GM10847 (cell line): ENCODE data around the gene NFIA.

ENCODE experiments used
- POLR2A ChIP-seq: IDR thresholded peaks from 2 replicates; pipeline ENCODE4 v1.6.1; 2011; ENCODE audit not compliant: insufficient read length; ENCODE audit errors: extremely low read depth

NFIA gene

DNA sequence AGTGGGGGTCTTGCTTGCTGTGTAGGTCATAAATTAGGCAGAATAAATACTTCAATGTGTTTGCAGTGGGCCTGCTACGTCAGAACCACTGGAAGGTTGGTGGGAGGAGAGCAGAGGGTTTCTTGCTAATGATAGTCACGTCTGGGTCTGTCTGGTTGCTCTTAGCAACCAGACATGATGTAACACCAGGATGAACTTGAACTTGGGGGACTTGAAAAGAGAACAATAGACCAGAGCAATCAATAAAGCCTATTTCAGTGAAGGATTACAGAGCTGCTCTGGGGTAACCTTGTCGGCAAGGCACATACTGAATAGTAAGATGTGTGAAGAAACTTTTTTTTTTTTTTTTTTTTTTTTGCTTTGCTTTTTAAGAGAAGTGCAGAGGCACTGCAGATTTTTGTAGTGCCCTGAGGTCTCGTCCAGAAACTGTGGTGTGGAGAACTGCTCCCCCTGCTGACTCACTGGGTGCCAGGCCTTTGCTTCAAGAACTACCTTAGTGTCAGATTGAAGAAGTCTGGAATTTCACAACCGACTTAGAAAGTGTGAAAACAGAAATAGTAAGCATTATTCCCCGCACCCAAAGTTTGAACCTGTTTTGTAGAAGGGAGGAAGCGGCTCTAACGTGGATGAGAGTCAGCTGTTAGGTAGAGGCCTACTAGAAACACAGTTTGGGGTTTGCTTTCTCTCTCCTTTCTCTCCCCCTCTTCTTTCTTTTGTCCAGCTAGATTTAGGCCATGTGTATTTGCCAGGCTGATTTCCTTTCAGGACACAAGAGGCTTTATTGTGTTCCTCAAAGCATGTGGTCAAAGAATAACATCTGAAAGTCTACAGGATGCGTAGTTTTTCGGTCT is 371.0 kb downstream of the NFIA start:
- TF ChIP-seq POLR2A: no peak

DNA sequence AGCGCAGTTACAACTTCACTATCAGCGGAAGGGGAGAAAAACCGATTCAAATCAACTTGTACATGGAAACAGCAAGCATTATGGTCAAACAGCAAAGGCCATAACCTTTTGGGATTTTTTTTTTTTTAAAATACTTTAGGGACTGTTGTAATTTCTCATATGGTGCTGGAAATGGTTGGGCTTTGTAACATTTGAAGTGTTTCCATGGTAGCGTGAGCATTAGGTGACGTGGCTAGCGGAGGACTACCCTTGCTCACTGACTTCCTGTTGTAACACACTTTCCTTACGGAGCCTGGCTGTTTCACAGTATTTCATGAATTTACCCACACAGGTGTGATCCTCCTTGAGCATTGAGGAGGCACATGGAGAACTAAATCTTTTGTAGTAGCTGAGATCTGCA is 373.0 kb downstream of the NFIA start:
- no peak for TF ChIP-seq POLR2A

DNA sequence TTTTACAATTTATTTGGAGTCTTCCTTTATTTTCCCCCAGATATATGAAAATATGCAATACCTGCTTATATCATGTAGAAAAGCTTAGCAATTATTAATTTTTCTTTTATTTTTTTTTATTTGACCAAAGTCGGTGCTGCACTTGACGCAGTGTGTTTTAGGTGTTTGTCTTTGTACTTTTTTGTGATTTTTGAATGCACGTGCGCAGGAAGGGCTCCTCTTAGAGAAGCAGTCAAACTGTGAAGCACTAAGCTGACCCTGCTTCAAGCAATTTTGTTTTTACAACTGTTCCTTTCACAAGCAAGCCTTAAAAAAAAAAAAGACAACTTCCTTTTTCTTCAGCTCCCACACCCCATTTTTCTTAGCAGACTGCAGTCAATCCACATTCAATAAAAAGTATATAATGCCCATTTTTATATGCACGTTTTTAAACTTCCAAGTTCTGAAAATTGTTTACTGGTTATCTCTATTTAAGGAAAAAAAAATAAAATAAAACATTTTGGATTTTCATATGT is 375.2 kb downstream of the NFIA start:
- TF ChIP-seq POLR2A: no peak

DNA sequence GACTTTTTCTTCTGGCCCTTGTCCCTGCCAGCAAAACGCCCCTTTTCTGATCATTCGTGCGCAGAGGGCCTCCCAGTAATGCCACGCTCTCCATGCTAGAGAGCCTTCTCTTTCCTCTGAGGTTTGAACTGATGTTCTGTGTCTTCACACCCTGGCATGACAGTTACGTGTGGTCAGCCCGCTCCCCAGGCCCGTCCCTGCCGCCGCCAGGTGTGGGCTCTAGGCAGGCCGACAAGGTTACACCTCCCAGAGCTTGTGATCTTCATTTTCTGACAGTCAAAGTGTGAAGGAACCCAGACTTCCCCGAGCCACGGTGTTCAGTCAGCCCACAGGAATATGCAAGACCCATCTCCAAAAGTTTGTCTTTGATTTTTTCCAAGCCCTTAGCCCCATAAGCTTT is 377.0 kb downstream of the NFIA start:
- no peak for TF ChIP-seq POLR2A

DNA sequence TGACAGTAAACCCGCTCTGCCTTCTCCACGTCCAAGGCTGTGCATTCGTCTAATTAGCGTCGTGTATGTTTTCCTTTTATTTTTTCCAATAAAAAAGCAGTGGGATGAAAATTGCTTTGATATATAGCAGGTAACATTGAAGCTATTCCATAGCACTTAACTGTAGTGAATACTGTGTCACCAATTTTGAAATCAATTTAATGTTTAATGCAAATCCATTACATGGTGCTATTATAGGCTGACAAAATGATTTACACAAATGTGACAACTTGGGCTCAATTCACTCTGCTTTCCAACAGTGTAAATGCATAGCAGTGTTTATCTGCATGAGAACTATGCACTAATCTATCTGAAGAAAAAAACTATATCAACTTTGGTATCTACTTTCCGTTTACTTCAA is 377.8 kb downstream of the NFIA start:
- TF ChIP-seq POLR2A: no peak

DNA sequence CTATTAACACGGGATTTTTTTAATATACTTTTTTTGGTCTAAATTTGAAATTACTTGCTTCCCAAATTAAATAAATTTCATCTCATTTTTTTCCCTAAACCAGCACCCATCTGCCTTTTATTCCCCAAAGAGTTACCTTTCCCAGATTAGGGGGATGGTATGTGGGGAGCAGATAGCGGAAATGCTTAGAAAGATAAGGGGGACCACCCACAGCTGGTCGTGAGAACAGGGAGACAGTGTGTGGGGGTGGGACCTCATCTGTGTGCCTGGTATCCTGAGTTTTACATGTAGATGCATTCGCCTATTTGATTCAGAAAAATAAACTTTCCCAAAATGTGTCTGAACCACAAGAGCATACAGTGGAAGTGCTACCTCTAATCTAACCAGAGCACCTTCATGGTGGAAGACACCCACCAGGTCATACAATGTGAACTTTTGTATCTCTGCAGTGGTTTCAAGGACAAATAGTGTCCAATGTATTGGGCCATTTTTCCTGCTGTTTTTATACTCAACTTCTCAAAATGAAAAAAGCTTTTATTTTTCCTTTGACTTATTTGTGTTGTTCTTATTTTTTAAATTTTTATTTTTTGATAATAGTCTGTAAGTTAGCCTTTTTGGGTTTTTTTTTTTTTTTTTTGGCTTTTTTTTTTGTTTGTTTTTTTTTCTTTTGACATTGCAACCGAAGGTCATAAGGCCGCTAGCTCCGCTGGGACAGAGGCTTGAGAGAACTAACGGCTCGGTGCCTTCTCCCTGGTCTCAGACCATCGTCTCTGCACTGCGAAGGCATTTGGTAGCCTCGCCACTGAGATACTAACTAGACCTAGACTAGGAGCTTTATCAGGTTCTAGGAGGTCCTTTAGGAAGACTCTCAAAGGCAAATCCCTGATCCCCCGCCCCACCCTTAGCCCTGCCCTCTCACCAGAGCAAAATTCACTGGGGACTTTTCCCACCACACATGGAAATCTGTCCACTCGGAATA is 379.3 kb downstream of the NFIA start:
- TF ChIP-seq POLR2A: no peak

DNA sequence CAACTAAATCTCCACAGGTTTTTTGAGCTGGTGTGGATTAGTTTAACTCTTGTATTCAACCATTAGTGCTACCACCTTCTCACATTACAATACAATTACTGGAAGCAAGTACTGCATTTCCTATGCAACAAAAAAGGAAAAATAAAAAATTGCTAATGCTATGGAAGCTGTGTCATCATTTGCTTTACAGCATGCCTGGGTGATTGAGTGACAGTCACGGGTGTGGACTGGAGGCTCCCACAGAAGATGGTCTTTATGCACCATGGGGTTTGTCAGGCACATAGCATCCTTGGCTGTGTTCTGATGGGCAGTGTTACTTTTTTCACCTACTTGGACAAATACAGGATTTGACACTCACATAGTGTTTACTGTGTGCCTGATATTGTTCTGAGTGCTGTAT is 380.3 kb downstream of the NFIA start:
- TF ChIP-seq POLR2A: no peak

DNA sequence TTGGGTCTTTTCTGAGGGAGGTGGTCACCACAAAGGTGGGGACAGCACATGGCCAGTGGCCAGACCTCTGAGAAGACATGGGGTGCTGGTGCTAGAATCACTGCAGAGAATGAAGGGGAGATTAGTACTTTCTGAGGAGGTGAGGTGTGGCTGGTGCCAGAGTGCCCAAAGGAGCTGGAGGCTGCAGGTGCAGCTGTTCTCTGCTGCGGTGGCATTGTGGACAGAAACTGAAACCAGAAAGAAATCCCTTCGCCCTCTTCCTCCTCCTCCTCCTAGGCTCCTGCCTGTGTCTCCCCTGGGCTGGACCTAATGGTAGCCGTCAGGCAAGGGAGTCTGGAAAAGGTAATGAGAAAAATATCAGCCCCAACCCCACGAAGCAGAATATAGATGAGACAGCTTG is 380.9 kb downstream of the NFIA start:
- no peak for TF ChIP-seq POLR2A

DNA sequence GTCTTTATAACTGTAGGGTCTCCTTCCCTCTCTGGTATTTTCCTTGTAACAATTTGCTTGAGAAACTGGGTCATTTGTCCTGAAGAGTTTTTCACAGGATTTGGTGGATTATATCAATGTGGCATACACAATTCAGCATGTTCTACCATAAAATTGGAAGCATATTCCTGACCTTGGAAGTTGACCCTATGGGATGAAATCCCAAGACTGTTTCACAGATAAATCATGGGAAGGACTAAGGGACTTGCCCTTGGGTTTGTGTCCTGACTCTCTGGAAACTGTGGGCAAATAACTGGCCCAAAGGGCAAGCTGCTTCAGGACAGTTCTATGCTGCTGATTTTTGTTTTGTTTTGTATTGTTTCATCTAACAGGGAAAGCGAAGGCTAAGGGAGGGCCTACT is 387.0 kb downstream of the NFIA start:
- no peak for TF ChIP-seq POLR2A

DNA sequence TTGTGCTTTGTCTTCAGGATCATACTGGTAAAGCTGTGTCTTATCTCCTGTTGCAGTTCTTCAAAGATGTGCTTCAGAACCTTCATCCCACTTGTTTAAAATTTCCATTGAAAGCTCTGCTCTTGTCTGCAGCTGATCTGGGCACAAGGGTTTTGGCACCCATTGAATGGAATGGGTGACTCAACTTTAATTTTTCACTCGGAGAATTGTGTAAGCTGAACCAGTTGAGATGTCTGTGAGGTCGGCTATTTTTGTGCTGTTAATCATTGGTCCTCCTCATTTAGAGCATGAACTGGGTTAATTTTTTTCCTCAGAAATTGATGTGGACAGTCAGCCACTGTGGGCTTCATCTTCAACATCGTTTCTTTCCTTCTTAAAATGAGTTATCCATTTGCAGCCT is 390.5 kb downstream of the NFIA start:
- no peak for TF ChIP-seq POLR2A

DNA sequence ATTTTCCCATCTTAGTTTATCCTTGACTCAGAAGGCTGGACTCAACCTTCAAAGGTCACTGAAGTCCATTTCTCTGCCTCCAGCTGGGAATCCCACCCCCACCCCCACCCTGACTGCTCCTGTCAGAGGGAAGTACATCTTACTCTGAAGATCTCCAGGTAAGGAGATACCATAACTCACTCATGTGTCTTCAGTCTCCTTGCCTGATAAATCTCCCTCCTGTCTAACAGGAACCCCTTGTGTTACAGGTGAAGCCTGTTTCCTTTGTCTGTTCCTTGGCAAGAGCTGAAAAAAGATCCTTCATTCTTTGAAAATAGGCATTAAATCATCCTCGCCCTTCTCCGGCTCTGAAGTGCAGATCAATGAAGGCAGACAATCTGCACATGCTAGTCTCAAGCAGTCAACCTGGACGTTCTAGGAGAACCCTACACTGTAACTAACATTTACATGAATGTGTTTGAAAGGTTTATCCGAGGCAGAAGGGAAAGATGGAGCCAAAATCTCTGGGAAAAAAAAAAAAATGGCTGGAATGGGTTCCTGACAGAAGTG is 392.0 kb downstream of the NFIA start:
- TF ChIP-seq POLR2A: no peak

DNA sequence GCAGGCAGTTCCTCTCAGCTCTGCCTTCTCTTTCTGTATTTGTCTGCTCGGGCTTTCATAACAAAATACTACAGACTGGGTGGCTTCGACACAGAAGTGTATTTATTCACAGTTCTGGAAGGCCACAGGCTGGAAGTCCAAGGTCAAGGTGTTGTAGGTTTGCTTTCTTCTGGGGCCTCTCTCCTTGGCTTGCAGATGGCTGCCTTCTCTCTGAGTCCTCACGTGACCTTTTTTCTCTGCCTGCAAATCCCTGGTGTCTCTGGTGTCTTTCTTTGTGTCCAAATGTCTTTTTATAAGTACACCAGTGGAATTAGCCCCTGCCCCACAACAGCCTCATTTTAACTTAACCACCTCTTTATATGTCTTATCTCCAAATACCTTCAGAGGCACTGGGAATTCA is 392.6 kb downstream of the NFIA start:
- TF ChIP-seq POLR2A: no peak

DNA sequence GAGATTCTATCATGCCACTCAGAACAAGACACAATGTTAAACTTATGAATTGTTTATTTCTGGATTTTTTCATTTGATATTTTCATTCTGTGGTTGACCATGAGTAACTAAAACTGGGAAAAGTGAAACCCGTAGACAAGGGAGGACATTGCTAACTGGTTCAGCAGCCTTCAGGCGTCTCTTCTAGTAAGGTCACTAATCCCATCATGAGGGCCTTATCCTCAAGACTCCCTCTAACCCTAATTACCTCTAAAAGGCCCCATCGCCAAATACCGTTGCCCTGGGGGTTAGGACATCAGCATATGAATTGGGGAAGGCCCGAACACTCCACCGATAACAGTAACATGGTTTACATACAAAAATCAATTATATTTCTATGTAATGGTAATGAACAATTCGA is 394.9 kb downstream of the NFIA start:
- TF ChIP-seq POLR2A: no peak

DNA sequence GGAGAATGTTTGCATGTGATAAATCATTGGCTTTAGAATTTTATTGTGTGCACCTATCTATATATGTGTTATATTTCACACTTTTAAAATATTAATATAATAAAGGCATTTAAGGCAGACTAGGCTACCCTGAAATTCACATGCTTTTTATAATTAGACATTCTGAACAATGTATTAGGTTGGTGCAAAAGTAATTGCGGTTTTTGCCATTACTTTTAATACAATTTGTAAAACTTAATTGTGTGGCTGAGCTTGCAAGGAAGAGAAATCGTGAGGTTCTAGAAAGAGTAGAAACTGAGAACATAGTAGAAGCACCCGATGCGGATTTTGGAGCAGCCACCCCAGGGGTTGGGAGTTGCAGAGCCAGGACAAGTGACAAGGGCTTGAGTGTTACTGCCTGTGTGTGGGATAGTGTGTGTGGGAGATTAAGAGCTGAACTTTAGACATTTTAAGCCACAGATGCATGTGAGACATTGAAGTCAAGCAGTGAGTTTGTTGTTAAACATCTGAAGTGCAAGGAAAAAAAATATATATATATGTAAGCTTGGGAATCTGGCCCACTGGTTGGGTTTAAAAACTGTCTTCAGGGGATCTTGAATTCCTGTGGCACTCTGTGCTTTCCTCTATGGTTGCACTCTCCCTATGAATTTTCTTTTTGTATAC is 398.0 kb downstream of the NFIA start:
- TF ChIP-seq POLR2A: no peak

DNA sequence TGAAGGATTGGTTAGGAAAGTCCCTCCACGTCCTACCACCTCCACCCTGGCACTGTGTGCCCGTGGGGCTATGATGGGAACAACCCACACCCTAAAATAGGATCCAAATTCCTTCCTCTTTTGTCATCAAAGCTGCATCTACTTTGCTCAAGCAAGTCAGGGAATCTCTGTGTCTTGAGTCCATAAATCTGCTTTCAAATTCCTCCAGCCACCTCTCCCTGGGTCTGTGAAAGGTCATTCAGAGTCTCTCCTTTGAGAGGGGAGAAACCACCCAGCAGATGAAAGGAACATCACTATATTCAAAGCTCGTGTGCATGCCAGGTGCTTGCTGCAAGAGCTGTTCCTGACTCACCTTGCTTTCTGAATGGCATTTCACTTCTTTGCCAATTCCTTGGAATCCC is 399.0 kb downstream of the NFIA start:
- no peak for TF ChIP-seq POLR2A
